Measurements from ENCODE around the gene DPP6.

Gene DPP6

GRCh38 chr7:154881526-154881925 lies 829.3 kb downstream of the DPP6 start:
- DNase-seq (ENCODE audit: low read depth) = no peak

GRCh38 chr7:154882931-154883474 lies 830.8 kb downstream of the DPP6 start:
- no peak for DNase-seq (ENCODE audit: low read depth)

- no peak for DNase-seq (ENCODE audit: low read depth)
These were observed 832.2 kb downstream of the DPP6 start for GRCh38 chr7:154884348-154884920.

- no peak for DNase-seq (ENCODE audit: low read depth)
These were observed 834.4 kb downstream of the DPP6 start for GRCh38 chr7:154886591-154886990.

GRCh38 chr7:154888690-154889089 lies 836.5 kb downstream of the DPP6 start:
- DNase-seq (ENCODE audit: low read depth) = no peak

- no peak for DNase-seq (ENCODE audit: low read depth)
These were observed 840.3 kb downstream of the DPP6 start for GRCh38 chr7:154892459-154892858.

- no peak for DNase-seq (ENCODE audit: low read depth)
These were observed 843.9 kb downstream of the DPP6 start for GRCh38 chr7:154896076-154896475.

- no peak for DNase-seq (ENCODE audit: low read depth)
These were observed 847.0 kb downstream of the DPP6 start for GRCh38 chr7:154898973-154899855.

GRCh38 chr7:154899862-154900261 lies 847.7 kb downstream of the DPP6 start:
- no peak for DNase-seq (ENCODE audit: low read depth)

GRCh38 chr7:154902600-154903082 lies 850.4 kb downstream of the DPP6 start:
- no peak for DNase-seq (ENCODE audit: low read depth)

- DNase-seq (ENCODE audit: low read depth) = no peak
These were observed 851.0 kb downstream of the DPP6 start for GRCh38 chr7:154903083-154903731.

- no peak for DNase-seq (ENCODE audit: low read depth)
These were observed 852.9 kb downstream of the DPP6 start for GRCh38 chr7:154905146-154905545.

GRCh38 chr7:154905615-154906014 lies 853.4 kb downstream of the DPP6 start:
- DNase-seq (ENCODE audit: low read depth) = no peak

- DNase-seq (ENCODE audit: low read depth) = no peak
These were observed 854.0 kb downstream of the DPP6 start for GRCh38 chr7:154906201-154906600.

GRCh38 chr7:154906736-154907355 lies 854.6 kb downstream of the DPP6 start:
- no peak for DNase-seq (ENCODE audit: low read depth)

- no peak for DNase-seq (ENCODE audit: low read depth)
These were observed 855.7 kb downstream of the DPP6 start for GRCh38 chr7:154907651-154908620.

GRCh38 chr7:154909241-154910105 lies 857.3 kb downstream of the DPP6 start:
- DNase-seq (ENCODE audit: low read depth) = no peak

GRCh38 chr7:154910125-154910524 lies 857.9 kb downstream of the DPP6 start:
- no peak for DNase-seq (ENCODE audit: low read depth)

- DNase-seq (ENCODE audit: low read depth) = no peak
These were observed 858.8 kb downstream of the DPP6 start for GRCh38 chr7:154910977-154911376.

GRCh38 chr7:154911411-154911810 lies 859.2 kb downstream of the DPP6 start:
- no peak for DNase-seq (ENCODE audit: low read depth)

Measured in activated gamma-delta T cell treated with anti-CD3 and anti-CD28 coated beads, Interleukin-2, amount 50 U/mL, for 16 hours (primary cell).